GM19043 (cell line): ENCODE results near the gene PLAC9.

Experiments
- ATAC-seq: cut with Tn5 transposase; IDR thresholded peaks from one replicate; pipeline ENCODE4 v1.9.1; 2021; ENCODE audit warnings: low read depth; ENCODE audit not compliant: unreplicated experiment

Gene PLAC9

GRCh38 chr10:80159166-80159873 is 26.8 kb downstream of the PLAC9 start:
- ATAC-seq: no peak

GRCh38 chr10:80160361-80161320 is 28.1 kb downstream of the PLAC9 start:
- ATAC-seq: no peak

- ATAC-seq: no peak
Measured at GRCh38 chr10:80161321-80162083, 29.0 kb downstream of the PLAC9 start.

GRCh38 chr10:80163741-80164341 is 31.3 kb downstream of the PLAC9 start:
- ATAC-seq: no peak

- no peak for ATAC-seq
Measured at GRCh38 chr10:80164596-80164995, 32.1 kb downstream of the PLAC9 start.

GRCh38 chr10:80165173-80165572 is 32.6 kb downstream of the PLAC9 start:
- ATAC-seq: no peak

GRCh38 chr10:80166581-80167470 is 34.3 kb downstream of the PLAC9 start:
- no peak for ATAC-seq

GRCh38 chr10:80167471-80168161 is 35.1 kb downstream of the PLAC9 start:
- ATAC-seq: no peak

- no peak for ATAC-seq
Measured at GRCh38 chr10:80168162-80168511, 35.6 kb downstream of the PLAC9 start.

- ATAC-seq: no peak
Measured at GRCh38 chr10:80168679-80169380, 36.3 kb downstream of the PLAC9 start.

GRCh38 chr10:80170026-80170425 is 37.5 kb downstream of the PLAC9 start:
- no peak for ATAC-seq

GRCh38 chr10:80170641-80171040 is 38.1 kb downstream of the PLAC9 start:
- no peak for ATAC-seq

- ATAC-seq: no peak
Measured at GRCh38 chr10:80171248-80171660, 38.7 kb downstream of the PLAC9 start.

- ATAC-seq: no peak
Measured at GRCh38 chr10:80172896-80173295, 40.4 kb downstream of the PLAC9 start.

- no peak for ATAC-seq
Measured at GRCh38 chr10:80173466-80173865, 40.9 kb downstream of the PLAC9 start.

GRCh38 chr10:80174641-80175395 is 42.3 kb downstream of the PLAC9 start:
- ATAC-seq: no peak

GRCh38 chr10:80176526-80176925 is 44.0 kb downstream of the PLAC9 start:
- no peak for ATAC-seq
